Measurements from ENCODE around the gene MAP3K19. TPM values are rescaled to one million over a fixed set of nuclear protein-coding genes. Genes with fewer than 3 reads are reported as not detected.

The MAP3K19 gene
- total and polyA plus RNA-seq, 2 of the 8 experiments (the other 6 are each of a cell fraction or from before 2014, with no cell fraction given) = not detected

DNA sequence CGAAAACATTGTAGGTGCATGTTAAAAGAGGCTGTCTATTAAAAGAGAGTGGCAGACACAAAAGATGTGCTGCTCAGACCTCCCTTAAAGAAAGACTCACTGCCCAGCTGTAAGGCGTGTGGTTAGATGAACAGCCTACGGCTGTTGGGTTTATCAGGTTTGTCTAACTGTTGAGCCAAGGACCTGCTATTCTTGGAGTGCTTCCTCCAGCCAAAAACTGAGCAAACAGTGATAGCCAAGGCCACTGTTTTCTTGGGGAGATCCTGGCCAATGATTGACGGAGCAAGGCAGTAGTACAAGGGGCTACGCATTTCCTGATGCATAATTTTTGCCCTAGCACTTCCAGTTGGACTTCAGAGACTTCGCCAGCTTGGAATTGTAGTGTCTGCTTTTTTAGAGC is 3.4 kb upstream of the MAP3K19 start:
- Histone ChIP-seq H3K36me3 (ENCODE audit: control insufficient read depth in 2 of 4, insufficient read depth in 4 of 4, low read length in 3 of 4) (no peaks in the 10 kb centered on the region), H3K4me3 (ENCODE audit: extremely low read depth in 1 of 4, insufficient read depth in 2 of 4, low read depth in 3 of 4, low read length in 4 of 4) (no peak overlapping the region), H2AFZ (ENCODE audit: low read length) (peak overlapping the region; percentile 83; the same call in 1 of the 2 replicates), H4K20me1 (replicated peaks in 1 of 2; ENCODE audit: control insufficient read depth in 1 of 2, insufficient read depth in 2 of 2, low read length in 2 of 2) (peaks cover 0 to 3% of the 10 kb centered on the region in 2 experiments), H2AK5ac (ENCODE audit: low read depth, low read length) (no peak overlapping the region), H3K14ac (ENCODE audit: insufficient read length) (no peak overlapping the region), H3K79me2 (ENCODE audit: control insufficient read depth in 1 of 2, insufficient read depth in 2 of 2, low read length in 2 of 2) (peaks cover 4 to 34% of the 10 kb centered on the region in 2 experiments), H3K9ac (replicated peaks in 1 of 4; ENCODE audit: extremely low read depth in 1 of 4, low read depth in 3 of 4, low read length in 3 of 4) (no peak overlapping the region), H3K79me1 (ENCODE audit: low read depth, low read length) (no peaks in the 10 kb centered on the region; the same call in 1 of the 2 replicates), H2BK15ac (ENCODE audit: low read length) (no peak overlapping the region), H3K9me3 (ENCODE audit: insufficient read depth in 2 of 2, low read depth in 1 of 2, low read length in 1 of 2) (no peaks in the 10 kb centered on the region), H3K18ac (ENCODE audit: extremely low read depth, low read length) (no peak overlapping the region), H3K23ac (ENCODE audit: insufficient read length) (no peak overlapping the region), H4K91ac (replicated peaks; ENCODE audit: insufficient read length, low read length) (no peak overlapping the region), H2BK12ac (ENCODE audit: low read depth, low read length) (no peak overlapping the region), H3K4ac (replicated peaks; ENCODE audit: insufficient read length, low read depth, low read length) (no peak overlapping the region), H2BK120ac (replicated peaks; ENCODE audit: low read depth, low read length) (no peak overlapping the region), H2BK20ac (ENCODE audit: low read length) (no peak overlapping the region), H4K8ac (ENCODE audit: extremely low read depth, insufficient read depth, low read length) (no peak overlapping the region), H3K56ac (replicated peaks; ENCODE audit: insufficient read length, low read depth, low read length) (no peak overlapping the region), H3K4me1 (replicated peaks in 1 of 4; ENCODE audit: control insufficient read depth in 3 of 4, insufficient read depth in 4 of 4, low read length in 3 of 4) (peaks cover 0 to 5% (median 2%) of the 10 kb centered on the region in 4 experiments; a peak in 2 of 7 replicates), H4K5ac (ENCODE audit: insufficient read length, low read depth, low read length) (no peak overlapping the region), H3K27me3 (replicated peaks in 1 of 4; ENCODE audit: control insufficient read depth in 3 of 4, extremely low read depth in 1 of 4, insufficient read depth in 3 of 4, low read length in 3 of 4) (no peaks in the 10 kb centered on the region; a peak in 1 of 7 replicates), H3K4me2 (ENCODE audit: insufficient read depth in 1 of 2, low read depth in 2 of 2, low read length in 2 of 2) (no peak overlapping the region), H3K27ac (ENCODE audit: low read depth, low read length) (no peak overlapping the region), H2BK5ac (ENCODE audit: low read depth, low read length) (no peak overlapping the region), H3K23me2 (ENCODE audit: low read depth, low read length) (peaks cover 4% of the 10 kb centered on the region)
- ChIA-PET POLR2A (ENCODE audit: partially characterized antibody) (interaction anchor here (0.6 to 2.2 kb wide), 5 partner anchors 8 to 334 kb away, joined by 3 to 11 read pairs (median 3); no protein-coding TSS in a partner anchor), CTCF (ENCODE audit: partially characterized antibody) (interaction anchor here (1.2 to 1.7 kb wide), 2 partner anchors 40 to 88 kb away, joined by 3 to 4 read pairs; no protein-coding TSS in a partner anchor)
- DNase-seq (ENCODE audit: low read depth in 1 of 2, low spot score in 2 of 2) = no peak
- no peak for FAIRE-seq
- TF ChIP-seq SP4 (IDR thresholded peaks at IDR 0.05; ENCODE audit: low read length) = no peak
- TF ChIP-seq SUZ12 (IDR thresholded peaks at IDR 0.05; ENCODE audit: low read length) = no peak
- TF ChIP-seq CREB1 (IDR thresholded peaks at IDR 0.05) = no peak
- no peak for TF ChIP-seq EZH2 (IDR thresholded peaks at IDR 0.05; ENCODE audit: low read depth, low read length, severe bottlenecking)
- TF ChIP-seq TAF7 (optimal IDR thresholded peaks at IDR 0.05; ENCODE audit: borderline replicate concordance, low read depth, low read length) = no peak
- no peak for TF ChIP-seq JUND (IDR thresholded peaks at IDR 0.05; ENCODE audit: low read length)
- no peak for TF ChIP-seq HDAC6 (IDR thresholded peaks at IDR 0.05; ENCODE audit: low read depth, low read length)
- TF ChIP-seq SRF (IDR thresholded peaks at IDR 0.05; ENCODE audit: low read depth, low read length) = no peak
- no peak for TF ChIP-seq POLR2AphosphoS5 (IDR thresholded peaks at IDR 0.05; ENCODE audit: low read depth, low read length)
- no peak for TF ChIP-seq RBBP5 (IDR thresholded peaks at IDR 0.05; ENCODE audit: borderline replicate concordance, low read depth, low read length)
- no peak for TF ChIP-seq BACH1 (IDR thresholded peaks at IDR 0.05; ENCODE audit: low read length)
- TF ChIP-seq SIX5 (IDR thresholded peaks at IDR 0.05; ENCODE audit: low read depth, low read length) = no peak
- WGBS, 2 experiments (ENCODE audit: extremely low coverage in 1 of 2, insufficient coverage in 1 of 2, insufficient read length in 1 of 2, insufficient replicate concordance in 2 of 2, low coverage in 1 of 2, low lambda C conversion rate in 2 of 2, missing lambda C conversion rate in 1 of 2) = 85% methylated on average over 6 of the region's 6 CpGs; no CpG with 5 or more reads in 1 of the 2 experiments

All from H1 (cell line).